SIG-M5 (cell line): ENCODE data around the gene FGF6.
"Not testable (repeated sequence)": the region's sequence is repeated elsewhere in the genome, so short reads cannot be mapped to it uniquely, and the experiment has no call there.

Source experiments
- DNase-seq: peaks from one replicate; lab custom pipeline; 2025; lab: John Stamatoyannopoulos, UW

The FGF6 gene

DNA sequence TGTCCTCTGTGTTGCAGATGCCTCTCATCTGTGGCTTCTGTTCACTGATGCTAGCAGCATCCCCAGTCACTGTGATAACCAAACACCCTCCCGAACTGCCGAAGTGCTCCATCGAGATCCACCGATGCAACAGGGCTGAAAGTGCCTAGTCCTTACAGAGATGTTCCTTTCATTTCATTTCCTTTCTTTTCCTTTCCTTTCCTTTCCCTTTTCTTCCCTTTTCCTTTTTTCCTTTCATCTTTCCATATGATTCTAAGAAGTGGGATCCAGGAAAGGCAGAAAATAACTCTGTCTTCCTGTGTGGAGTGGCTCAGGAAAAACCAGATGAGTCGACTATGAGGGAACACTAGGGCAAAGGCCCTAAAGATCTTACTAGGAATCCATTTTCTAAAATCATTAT, 26.7 kb downstream of the FGF6 start:
- DNase-seq = no peak

GRCh38 chr12:4417936-4418335, 27.7 kb downstream of the FGF6 start:
- no peak for DNase-seq

- no peak for DNase-seq
Measured at GRCh38 chr12:4417455-4417854, 28.2 kb downstream of the FGF6 start.

- no peak for DNase-seq
Measured at GRCh38 chr12:4416276-4416675, 29.3 kb downstream of the FGF6 start.

DNA sequence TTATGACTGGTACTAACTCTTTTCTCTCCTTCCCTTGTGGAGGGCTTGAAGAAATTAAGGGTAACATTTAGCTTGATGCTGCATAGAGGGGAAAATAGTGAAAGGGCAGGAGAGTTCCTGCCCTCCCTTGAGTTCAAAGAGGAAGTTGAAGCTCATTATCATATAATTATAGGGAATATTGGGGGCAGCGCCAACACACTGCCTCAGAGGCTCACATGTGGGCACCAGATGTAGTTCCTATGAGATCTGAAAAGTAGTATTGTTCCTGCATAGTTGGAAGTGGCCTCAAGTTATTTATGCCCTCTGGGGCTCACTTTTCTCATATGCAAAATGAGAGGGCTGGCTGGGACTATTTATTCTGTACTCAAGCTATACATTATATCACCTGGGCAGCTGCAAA, 33.1 kb downstream of the FGF6 start:
- no peak for DNase-seq

DNA sequence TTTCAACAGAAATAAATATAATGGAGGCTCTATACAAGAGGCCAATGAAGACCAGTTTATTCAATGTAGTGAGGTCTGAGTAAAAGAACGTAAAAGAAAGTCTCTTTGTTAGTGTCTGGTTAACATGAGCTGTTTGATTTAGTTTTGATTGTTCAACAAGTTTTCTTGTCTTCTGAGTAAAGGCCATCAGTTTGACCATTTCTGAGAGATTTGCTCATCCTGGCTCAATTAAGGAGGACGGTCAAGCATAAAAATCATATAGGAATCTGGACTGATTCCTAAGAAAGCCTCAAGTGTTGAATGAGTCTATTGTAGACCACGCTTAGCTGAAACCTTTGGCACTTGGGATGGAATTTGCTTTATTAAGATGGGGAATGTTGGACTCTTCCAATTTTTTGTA, 33.6 kb downstream of the FGF6 start:
- DNase-seq = no peak

- DNase-seq = no peak
Measured at GRCh38 chr12:4407136-4407535, 38.5 kb downstream of the FGF6 start.

DNA sequence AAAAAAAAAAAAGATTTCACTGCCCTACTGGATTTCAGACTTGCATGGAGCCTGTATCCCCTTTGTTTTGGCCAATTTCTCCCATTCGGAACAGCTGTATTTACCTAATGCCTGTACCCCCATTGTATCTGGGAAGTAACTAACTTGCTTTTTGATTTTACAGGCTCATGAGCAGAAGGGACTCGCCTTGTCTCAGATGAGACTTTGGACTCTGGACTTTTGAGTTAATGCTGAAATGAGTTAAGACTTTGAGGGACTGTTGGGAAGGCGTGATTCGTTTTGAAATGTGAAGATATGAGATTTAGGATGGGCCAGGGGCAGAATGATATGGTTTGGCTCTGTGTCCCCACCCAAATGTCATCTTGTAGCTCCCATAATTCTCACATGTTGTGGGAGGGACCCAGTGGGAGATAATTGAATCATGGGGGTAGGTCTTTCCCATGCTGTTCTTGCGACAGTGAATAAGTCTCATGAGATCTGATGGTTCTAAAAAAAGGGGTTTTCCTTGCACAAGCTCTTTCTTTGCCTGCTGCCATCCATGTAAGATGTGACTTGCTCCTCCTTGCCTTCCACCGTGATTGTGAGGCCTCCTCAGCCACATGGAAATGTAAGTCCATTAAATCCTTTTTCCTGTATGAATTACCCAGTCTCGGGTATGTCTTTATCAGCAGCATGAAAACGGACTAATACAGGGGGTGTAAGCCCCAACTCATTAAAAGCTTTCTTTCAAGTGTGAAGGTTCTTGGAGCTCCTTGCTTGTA, 40.6 kb downstream of the FGF6 start:
- not testable (repeated sequence) for DNase-seq

GRCh38 chr12:4402996-4403395, 42.6 kb downstream of the FGF6 start:
- no peak for DNase-seq

DNA sequence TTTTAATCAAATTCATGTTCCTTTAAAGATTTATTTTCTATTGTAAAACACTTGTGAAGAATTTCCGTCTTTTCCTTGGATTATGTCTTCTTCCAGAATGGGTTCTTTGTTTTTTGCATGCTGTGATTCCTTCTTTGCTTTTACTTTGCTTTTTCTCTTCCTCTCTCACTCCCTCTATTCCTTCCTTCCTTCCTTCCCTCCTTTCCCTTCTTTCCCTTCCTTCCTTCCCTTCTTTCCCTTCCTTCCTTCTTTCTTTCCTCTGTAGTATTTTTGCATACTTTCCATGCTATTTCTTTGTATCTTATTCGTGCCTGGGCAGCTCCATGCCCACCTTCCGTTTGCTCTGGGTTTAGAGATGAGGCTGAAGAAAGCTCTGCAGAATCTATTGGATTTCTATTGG, 44.5 kb downstream of the FGF6 start:
- DNase-seq = no peak

DNA sequence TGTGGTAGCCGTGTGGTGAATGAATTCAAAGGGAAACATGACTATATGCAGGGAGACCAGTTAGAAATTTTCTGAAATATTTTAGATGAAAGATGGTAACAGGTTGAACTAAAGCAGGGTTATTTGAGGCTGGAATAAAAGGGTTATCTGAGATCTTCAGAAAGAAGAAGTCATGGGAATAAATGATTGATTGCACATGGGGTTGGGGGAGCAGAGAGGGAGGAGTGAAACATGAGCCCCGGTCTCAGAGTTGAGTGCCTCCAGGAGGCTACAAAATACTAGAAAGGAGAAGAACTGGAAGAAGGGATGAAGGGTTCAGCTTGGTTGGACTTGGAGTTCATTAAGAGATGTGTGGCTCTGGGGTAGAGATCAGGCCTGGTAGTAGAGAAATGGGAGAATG, 49.8 kb downstream of the FGF6 start:
- no peak for DNase-seq

- no peak for DNase-seq
Measured at GRCh38 chr12:4393211-4393610, 52.4 kb downstream of the FGF6 start.

- DNase-seq = no peak
Measured at GRCh38 chr12:4392223-4392742, 53.3 kb downstream of the FGF6 start.

GRCh38 chr12:4388662-4389061, 57.0 kb downstream of the FGF6 start:
- DNase-seq = no peak

- no peak for DNase-seq
Measured at GRCh38 chr12:4388032-4388431, 57.6 kb downstream of the FGF6 start.

DNA sequence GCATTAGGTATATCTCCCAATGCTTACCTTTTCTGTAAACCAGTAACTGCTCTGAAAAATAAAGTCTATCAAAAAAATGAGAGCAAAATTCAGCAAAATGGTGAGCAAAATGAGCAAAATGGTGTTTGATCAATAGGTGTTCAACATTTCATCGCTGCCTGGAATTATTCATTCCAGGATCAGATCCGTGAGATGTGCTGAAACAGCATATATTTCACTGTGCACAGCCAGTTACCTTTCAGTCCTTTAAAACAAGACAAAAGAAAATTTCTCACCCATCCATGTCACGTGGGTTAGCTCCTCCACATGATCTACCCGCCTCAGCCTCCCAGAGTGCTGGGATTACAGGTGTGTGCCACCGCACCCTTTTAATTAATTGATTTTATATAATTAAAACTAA, 58.0 kb downstream of the FGF6 start:
- DNase-seq = no peak

- no peak for DNase-seq
Measured at GRCh38 chr12:4386801-4387200, 58.8 kb downstream of the FGF6 start.
